PFSK-1 (cell line): ENCODE data around the gene TNFRSF9.

Source experiments
- FOXP2 ChIP-seq: optimal IDR thresholded peaks from 2 replicates; pipeline ENCODE3; 2011; ENCODE audit warnings: borderline replicate concordance, control low read depth, inconsistent platforms; ENCODE audit not compliant: insufficient read depth; ENCODE audit errors: extremely low read length, extremely low read depth
- POLR2AphosphoS5 ChIP-seq: IDR thresholded peaks from 2 replicates; pipeline ENCODE4 v1.6.1; 2012; ENCODE audit warnings: low read depth, mild to moderate bottlenecking, control low read depth, low read length, moderate library complexity
- SIN3A ChIP-seq: IDR thresholded peaks from 2 replicates; pipeline ENCODE4 v1.6.1; 2012; ENCODE audit warnings: mild to moderate bottlenecking, low read length, moderate library complexity, borderline replicate concordance; ENCODE audit not compliant: insufficient read depth
- TAF1 ChIP-seq: IDR thresholded peaks from 2 replicates; pipeline ENCODE4 v1.6.1; 2012; ENCODE audit warnings: low read length, control low read depth, borderline replicate concordance; ENCODE audit not compliant: insufficient read depth
- TF ChIP-seq, protein P1 (sequence below), 2 experiments: IDR thresholded peaks; 2 replicates each; pipeline versions ENCODE4 v1.6.1 to v1.8.0; 2011 to 2012; ENCODE audit warnings: low read depth in 2 of 2, low read length in 2 of 2, control low read depth in 1 of 2, inconsistent platforms in 1 of 2, mild to moderate bottlenecking in 1 of 2, moderate library complexity in 1 of 2; ENCODE audit not compliant: insufficient read depth in 1 of 2

Gene TNFRSF9

DNA sequence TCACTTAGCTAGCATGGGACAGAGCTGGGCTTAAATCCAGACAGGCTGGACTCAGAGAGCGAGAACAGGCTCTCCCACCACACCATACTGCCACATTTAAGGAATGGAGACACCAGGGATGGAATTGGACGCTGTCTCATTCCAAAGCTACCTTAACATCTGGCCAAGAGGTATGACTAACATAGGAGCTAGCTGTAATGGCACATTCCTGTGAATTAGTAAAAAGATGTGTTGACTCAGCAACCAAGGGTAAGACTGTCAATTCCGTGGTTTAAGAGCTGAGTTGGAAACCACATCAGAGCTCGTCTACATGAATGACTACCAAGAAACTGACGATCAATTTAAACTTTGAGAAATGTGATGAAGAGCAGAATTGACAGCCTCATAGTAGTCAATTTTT, 8.3 kb upstream of the TNFRSF9 start:
- TF ChIP-seq TAF1 = no peak
- TF ChIP-seq POLR2AphosphoS5 = no peak
- TF ChIP-seq FOXP2 = no peak
- TF ChIP-seq SIN3A = no peak
- TF ChIP-seq, protein P1, sequence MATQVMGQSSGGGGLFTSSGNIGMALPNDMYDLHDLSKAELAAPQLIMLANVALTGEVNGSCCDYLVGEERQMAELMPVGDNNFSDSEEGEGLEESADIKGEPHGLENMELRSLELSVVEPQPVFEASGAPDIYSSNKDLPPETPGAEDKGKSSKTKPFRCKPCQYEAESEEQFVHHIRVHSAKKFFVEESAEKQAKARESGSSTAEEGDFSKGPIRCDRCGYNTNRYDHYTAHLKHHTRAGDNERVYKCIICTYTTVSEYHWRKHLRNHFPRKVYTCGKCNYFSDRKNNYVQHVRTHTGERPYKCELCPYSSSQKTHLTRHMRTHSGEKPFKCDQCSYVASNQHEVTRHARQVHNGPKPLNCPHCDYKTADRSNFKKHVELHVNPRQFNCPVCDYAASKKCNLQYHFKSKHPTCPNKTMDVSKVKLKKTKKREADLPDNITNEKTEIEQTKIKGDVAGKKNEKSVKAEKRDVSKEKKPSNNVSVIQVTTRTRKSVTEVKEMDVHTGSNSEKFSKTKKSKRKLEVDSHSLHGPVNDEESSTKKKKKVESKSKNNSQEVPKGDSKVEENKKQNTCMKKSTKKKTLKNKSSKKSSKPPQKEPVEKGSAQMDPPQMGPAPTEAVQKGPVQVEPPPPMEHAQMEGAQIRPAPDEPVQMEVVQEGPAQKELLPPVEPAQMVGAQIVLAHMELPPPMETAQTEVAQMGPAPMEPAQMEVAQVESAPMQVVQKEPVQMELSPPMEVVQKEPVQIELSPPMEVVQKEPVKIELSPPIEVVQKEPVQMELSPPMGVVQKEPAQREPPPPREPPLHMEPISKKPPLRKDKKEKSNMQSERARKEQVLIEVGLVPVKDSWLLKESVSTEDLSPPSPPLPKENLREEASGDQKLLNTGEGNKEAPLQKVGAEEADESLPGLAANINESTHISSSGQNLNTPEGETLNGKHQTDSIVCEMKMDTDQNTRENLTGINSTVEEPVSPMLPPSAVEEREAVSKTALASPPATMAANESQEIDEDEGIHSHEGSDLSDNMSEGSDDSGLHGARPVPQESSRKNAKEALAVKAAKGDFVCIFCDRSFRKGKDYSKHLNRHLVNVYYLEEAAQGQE (IDR thresholded peaks at IDR 0.05; ENCODE audit: insufficient read depth in 1 of 2, low read depth in 2 of 2, low read length in 2 of 2) = no peak

DNA sequence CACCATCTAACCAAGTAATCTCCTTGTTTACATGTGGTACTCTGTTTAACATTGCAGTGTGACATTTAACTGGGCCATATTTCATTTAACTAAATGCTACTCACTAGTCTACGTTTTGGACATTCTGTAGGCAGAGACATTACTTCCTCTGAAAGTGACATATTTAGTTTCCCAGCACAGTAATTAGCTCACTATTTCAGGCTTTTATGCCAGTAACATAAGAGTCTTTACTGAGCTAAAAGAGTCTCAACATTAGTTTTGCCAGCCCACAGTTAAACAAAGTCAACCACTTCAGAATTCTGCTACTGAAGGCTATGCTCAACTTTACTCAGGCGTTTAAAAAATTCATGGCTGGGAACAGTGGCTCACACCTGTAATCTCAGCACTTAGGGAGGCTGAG, 2.6 kb upstream of the TNFRSF9 start:
- no peak for TF ChIP-seq FOXP2
- TF ChIP-seq, protein P1 (IDR thresholded peaks at IDR 0.05; ENCODE audit: insufficient read depth in 1 of 2, low read depth in 2 of 2, low read length in 2 of 2) = no peak
- no peak for TF ChIP-seq TAF1
- no peak for TF ChIP-seq SIN3A
- TF ChIP-seq POLR2AphosphoS5 = no peak

DNA sequence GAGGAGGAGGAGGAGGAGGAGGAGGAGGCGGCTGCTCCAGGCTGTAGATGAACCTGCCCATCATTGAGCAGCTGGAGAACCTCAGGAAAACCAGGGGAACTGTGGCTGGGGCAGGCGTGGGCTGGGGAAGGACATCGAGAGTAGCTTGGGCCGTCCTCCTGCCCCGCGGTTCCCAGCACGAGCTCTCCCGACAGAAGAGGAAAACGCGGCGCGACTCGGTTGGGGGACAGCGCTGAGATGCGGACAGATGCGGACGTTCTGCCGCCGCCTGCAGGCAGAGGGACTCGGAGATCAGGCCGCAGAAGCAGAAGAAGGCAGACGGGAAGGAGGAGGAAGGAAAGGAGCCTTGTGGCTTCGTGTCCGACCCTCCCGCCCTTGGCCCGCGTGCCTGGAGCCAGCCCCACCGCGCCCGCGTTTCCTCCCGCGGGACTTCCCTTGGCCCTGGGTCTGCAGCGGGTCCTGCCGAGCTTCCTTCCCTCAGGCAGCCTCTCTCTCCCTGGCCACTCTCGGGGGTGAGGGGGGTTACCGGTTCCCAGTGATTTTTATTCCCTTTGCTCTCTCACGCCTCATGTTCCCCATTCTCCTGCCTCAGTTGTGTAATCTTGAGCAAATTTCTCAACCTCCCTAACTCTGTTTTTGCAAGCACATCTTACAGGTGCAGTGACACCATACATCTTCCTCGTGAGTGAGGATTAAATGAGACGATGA, 1.7 kb upstream of the TNFRSF9 start:
- TF ChIP-seq POLR2AphosphoS5 = no peak
- TF ChIP-seq, protein P1 (IDR thresholded peaks at IDR 0.05; ENCODE audit: insufficient read depth in 1 of 2, low read depth in 2 of 2, low read length in 2 of 2) = no peak
- TF ChIP-seq TAF1 = no peak
- no peak for TF ChIP-seq FOXP2
- TF ChIP-seq SIN3A = no peak

DNA sequence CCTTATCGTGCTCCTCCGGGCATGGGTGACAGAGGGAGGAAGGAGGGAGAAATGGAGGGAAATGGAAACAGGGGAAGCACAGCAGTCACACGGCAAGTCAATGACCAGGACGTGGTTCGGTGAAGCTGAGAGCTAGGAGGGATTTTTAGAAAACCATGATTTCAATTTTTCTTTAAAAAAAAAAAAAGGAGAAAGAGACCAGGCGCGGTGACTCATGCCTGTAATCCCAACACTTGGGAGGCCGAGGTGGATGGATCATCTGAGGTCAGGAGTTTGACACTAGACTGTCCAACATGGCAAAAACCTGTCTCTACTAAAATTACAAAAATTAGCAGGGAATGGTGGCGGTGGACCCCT, 776 bp upstream of the TNFRSF9 start:
- no peak for TF ChIP-seq FOXP2
- no peak for TF ChIP-seq SIN3A
- TF ChIP-seq, protein P1 (IDR thresholded peaks at IDR 0.05; ENCODE audit: insufficient read depth in 1 of 2, low read depth in 2 of 2, low read length in 2 of 2) = no peak
- no peak for TF ChIP-seq POLR2AphosphoS5
- TF ChIP-seq TAF1 = no peak
